NCI-H748 (cell line): Measurements from ENCODE around the gene NEURL3.
"Not testable (repeated sequence)": the region's sequence is repeated elsewhere in the genome, so short reads cannot be mapped to it uniquely, and the experiment has no call there.

Source experiments
- DNase-seq: peaks from one replicate; lab custom pipeline; 2025; ENCODE audit not compliant: unreplicated experiment; lab: John Stamatoyannopoulos, UW

Gene NEURL3, protein sequence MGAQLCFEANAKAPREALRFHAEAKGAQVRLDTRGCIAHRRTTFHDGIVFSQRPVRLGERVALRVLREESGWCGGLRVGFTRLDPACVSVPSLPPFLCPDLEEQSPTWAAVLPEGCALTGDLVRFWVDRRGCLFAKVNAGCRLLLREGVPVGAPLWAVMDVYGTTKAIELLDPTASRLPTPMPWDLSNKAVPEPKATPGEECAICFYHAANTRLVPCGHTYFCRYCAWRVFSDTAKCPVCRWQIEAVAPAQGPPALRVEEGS

GRCh38 chr2:96505231-96505889, at the start of gene NEURL3:
TSS of gene NEURL3 (minus strand) at chr2:96505357. CDS start at chr2:96505286, 71 bp downstream.
- DNase-seq, result no peak

DNA sequence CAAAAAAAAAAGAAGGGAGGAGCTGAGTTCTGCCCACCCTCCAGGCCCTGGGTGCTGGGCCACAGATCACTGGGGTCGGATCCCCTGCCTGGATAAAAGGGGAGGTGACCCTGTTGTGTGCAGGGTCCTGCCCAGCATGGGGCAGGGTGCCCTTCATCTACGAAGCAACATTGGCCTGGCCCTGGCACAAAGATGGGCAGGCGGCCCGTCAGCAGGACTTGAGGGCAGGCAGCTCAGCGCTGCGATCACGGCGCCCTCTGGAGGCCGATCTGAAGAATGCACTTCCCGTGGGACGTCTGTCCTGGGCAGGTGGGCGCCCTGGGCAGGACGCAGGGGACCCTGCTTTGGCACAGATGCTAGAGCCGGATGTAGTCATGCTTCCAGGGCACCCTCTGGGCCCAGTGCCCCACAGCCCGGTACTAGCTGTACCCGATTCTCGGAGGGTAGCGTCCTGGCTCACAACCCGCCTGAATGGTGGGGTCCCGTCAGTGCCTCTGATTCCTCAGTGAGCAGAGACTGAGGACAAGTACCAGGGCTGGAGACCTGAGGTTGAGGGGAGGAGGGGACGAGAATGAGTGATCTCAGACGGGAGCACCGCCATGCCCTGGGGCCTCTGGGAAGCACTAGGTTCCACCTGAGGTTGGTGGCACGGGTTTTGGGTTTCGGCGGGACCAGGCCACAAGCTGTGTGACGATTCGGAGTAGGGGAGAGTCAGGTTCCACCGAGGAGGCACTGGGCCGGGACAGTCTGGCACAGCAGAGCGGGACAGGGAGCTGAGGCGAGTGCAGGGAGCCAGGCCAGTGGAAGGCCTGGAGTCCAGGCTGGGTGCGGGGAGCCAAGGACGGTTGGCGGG, 49.4 kb upstream of the NEURL3 start:
- DNase-seq, result peak; percentile 43

GRCh38 chr2:96553957-96554292, 48.8 kb upstream of the NEURL3 start:
- not testable (repeated sequence) for DNase-seq

DNA sequence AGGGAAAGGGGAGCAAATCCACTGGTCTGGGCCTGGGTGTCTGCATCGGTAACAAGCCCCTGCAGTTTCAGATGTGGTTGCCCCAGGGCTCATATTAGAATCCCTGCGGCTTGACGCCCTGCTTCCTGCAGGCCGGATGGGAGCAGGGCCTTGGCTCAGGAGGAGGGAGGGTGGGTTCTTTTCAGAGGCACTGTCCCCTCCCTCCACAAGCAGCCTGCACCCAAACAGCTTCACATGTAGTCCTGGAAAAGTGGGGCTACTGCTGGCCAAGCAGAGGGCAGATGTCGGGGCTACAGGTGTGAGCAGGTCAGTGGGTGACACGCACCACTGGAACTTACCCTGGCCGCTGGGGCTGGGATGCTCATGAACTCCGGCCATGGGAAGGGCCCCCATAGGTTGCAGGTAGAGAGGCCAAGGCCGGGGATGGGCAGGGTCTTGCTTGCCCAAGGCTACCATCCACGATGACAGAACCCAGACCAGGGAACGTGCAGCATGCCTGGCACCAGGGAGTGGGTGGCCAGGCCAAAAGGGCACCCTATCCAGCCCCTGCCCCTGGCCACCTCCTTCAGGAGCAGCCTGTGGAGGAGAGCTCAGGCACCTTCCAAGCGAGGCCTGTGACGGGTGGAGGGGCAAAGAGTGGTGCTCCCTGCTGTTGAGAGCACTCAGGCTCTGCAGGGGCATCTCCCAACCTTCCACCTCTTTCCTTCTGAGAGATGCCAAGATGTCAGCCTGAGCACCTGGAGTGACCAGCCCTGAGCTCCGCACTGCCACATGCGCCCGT, 48.2 kb upstream of the NEURL3 start:
- no peak for DNase-seq

GRCh38 chr2:96552315-96553175, 47.4 kb upstream of the NEURL3 start:
- DNase-seq, result no peak

DNA sequence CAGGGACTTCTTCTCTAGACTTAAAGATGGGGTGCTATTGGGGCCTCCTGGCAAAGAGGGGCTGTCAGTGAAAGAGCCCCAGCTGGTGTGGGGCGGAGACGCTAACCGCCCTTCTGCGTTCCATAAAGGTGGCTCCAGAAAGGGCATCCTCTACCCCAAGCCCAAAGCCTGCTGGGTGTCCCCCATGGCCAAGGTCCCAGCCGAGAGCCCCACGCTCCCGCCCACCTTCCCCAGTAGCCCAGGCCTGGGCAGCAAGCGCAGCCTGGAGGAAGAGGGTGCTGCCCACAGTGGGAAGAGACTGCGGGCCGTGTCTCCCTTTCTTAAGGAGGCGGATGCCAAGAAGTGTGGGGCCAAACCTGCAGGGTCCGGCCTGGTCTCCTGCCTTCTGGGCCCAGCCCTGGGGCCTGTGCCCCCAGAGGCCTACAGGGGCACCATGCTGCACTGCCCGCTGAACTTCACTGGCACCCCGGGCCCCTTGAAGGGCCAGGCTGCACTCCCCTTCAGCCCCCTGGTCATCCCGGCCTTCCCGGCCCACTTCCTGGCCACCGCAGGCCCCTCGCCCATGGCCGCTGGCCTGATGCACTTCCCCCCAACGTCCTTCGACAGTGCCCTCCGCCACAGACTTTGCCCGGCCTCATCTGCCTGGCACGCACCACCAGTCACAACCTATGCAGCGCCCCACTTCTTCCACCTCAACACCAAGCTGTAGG, 46.6 kb upstream of the NEURL3 start:
- no peak for DNase-seq

GRCh38 chr2:96550787-96551604, 45.8 kb upstream of the NEURL3 start:
- DNase-seq, result no peak

DNA sequence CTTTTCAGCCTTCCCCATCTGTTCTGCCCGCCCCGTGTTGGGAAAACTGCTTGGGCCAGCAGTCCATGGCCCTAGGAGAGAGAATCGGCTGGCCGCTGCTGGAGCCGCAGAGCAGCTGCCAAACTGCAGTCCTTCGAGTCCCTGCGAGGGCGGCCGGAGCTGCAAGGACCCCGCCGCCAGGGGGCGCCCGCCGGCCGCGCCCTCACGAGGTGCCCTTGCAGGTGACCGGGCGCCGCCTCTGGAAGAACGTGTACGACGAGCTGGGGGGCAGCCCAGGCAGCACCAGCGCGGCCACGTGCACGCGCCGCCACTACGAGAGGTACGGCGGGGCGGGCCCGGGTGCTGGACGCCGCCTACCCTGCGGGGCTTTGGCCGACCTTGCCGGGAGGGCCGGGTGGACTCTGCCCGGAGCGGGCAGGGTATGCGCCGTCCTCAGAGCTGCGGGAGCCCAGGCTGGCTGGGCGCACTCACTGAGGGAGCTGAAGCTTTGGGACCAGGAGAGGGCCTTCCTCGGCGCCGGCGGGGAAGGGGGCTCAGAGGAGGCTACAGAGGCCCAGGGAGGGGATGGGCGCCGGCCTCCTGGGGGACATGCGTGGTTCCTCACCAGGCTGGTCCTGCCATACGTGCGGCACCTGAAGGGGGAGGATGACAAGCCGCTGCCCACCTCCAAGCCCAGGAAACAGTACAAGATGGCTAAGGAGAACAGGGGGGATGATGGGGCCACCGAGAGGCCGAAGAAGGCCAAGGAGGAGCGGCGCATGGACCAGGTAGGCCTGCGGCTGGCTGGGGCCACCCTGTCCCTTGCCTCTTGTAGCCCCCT, 45.0 kb upstream of the NEURL3 start:
- peak; percentile 41 for DNase-seq

DNA sequence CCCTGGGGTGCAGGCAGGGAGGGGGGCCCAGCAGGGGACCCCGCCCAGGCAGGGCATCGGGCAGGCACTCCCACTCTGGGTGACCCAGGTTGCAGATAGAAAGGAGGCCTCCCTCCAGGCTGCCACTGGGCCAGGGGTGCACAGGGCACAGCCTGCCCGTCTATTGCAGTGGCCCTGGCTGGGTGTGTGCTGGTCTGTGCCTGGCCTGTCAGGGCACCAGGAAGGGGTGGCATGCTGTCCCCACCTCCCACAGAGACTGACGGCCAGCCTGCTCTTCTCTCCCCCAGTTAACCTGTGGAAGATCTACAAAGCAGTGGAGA, 44.3 kb upstream of the NEURL3 start:
- no peak for DNase-seq

DNA sequence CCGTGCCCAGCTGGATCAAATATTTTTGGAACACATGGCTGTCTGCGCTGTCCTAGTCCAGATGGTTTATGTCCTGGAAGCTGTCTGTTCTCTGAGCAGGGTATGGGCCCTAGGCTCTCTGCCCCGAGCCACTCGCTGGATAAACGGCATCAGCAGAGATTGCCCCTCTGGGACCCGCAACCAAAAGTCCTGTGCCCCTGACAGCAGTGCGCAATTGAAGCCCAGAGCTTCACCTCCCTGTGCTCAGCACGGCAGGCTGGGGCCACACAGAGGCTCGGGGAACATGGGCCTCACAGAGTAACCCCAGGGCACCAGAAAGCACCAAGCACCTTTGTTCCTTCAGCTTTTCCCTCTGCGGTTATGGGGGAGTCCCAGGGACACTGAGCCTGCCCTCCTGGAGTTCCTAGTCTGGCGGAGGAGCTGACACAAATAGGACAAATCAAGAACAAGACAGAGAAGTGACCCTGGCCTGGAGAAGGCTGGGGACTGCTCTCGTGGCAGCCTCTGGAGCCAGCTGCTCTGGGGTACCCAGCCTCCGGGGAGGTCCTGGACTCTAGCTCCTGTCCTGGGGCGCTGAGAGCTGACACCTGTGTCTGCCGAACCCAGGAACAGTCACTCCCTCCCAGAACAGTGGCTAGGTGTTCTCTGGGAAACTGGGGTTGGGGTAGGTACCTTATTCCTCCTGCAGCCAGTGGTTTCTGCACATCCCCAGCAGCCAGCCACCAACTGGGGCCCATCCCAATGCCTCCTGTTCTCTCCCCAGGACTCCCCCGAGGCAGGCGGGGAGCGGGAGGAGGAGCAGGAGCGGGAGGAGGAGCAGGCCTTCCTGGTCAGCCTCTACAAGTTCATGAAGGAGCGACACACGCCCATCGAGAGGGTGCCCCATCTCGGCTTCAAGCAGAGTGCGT, 43.7 kb upstream of the NEURL3 start:
- no peak for DNase-seq

- DNase-seq, result no peak
Observed at GRCh38 chr2:96547731-96548171, 42.6 kb upstream of the NEURL3 start.

GRCh38 chr2:96547203-96547641, 42.1 kb upstream of the NEURL3 start:
- DNase-seq, result no peak

- DNase-seq, result no peak
Observed at GRCh38 chr2:96546797-96547196, 41.6 kb upstream of the NEURL3 start.

- DNase-seq, result no peak
Observed at GRCh38 chr2:96546321-96546720, 41.2 kb upstream of the NEURL3 start.

- no peak for DNase-seq
Observed at GRCh38 chr2:96542357-96542977, 37.3 kb upstream of the NEURL3 start.

DNA sequence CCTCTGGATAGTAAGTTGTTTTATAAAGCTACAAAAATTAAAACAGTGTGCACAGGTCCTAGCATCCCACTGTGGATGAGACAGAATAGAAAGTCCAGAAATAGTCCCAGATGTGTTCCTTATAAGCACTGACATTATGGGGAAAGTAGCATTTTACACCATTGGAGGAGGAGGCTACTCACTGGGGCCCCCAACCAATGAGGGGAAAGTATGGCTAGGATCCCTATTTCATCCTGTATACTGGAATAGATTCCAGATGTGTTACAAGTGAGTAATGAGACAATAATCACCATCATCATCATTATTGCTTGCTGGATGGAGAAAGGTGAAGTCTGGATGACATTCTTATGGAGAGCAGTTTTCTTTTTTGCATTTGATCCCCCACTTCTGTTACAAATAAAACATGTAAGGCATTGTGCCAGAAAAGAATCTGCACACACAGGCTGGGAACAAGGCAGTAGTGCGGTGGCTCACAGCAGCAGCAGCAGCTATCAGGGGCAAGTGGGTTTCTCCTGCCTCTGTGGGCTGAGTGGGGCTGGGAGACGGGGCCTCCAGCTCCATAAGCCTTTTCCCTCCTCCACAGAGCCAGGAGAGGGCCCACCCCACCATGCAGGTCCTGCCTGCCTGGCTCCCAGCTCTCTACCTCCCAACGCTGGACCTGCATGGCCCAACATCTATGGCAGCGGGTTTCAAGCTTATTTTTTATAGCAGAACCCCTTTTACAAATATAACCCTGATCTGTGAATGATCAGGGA, 36.4 kb upstream of the NEURL3 start:
- DNase-seq, result no peak
